ENCODE measurements around the gene ROBO2. TPM values are rescaled to one million over a fixed set of nuclear protein-coding genes. Genes with fewer than 3 reads are reported as not detected.
"Not testable (repeated sequence)": the region's sequence is repeated elsewhere in the genome, so short reads cannot be mapped to it uniquely, and the experiment has no call there.

The ROBO2 gene
- total and polyA plus RNA-seq, 2 experiments from 2014 or later: 1.5 to 7.8 TPM

GRCh38 chr3:77407441-77407840 lies 367.5 kb downstream of the ROBO2 start:
- Mint-ChIP-seq H3K36me3 (ENCODE audit: low read depth) (no peaks in the 10 kb centered on the region), H3K27me3 (ENCODE audit: insufficient read depth, low read depth, poor library complexity) (no peaks in the 10 kb centered on the region), H3K27ac (no peak overlapping the region), H3K4me1 (no peaks in the 10 kb centered on the region), H3K4me3 (no peak overlapping the region), H3K9me3 (no peaks in the 10 kb centered on the region)
- no peak for TF ChIP-seq ZNF462 (CRISPR knock-in tag; IDR thresholded peaks at IDR 0.05)
- no peak for TF ChIP-seq JUNB (IDR thresholded peaks at IDR 0.05; ENCODE audit: unreplicated experiment)
- Histone ChIP-seq H3K9me2 (ENCODE audit: insufficient read depth) (0 out of 2 replicates have a peak, but pooled peaks cover 6% of the 10 kb centered on the region), H3K4me2 (no peak overlapping the region), H2AFZ (no peak overlapping the region), H3K27ac (ENCODE audit: low read depth) (no peak overlapping the region), H3K79me2 (replicated peaks; ENCODE audit: insufficient read depth) (no peaks in the 10 kb centered on the region), H3K4me3 (no peak overlapping the region), H3K4me1 (ENCODE audit: insufficient read depth) (no peaks in the 10 kb centered on the region), H3F3A (replicated peaks; ENCODE audit: low read depth) (no peaks in the 10 kb centered on the region), H3K36me3 (ENCODE audit: insufficient read depth) (no peaks in the 10 kb centered on the region), H4K20me1 (replicated peaks; ENCODE audit: insufficient read depth) (no peaks in the 10 kb centered on the region), H3K27me3 (ENCODE audit: insufficient read depth) (no peaks in the 10 kb centered on the region)
- ATAC-seq: no peak
- no peak for DNase-seq (ENCODE audit: low spot score)

GRCh38 chr3:77410334-77410733 lies 370.4 kb downstream of the ROBO2 start:
- H3K36me3 Mint-ChIP-seq (ENCODE audit: low read depth); DNase-seq (ENCODE audit: low spot score); H2AFZ ChIP-seq; H3K4me3 Mint-ChIP-seq; H3K4me3 ChIP-seq; ATAC-seq; H3K27me3 ChIP-seq (ENCODE audit: insufficient read depth); H3K79me2 ChIP-seq (replicated peaks; ENCODE audit: insufficient read depth); H3K27ac Mint-ChIP-seq; H3K4me1 ChIP-seq (ENCODE audit: insufficient read depth); H3K9me3 Mint-ChIP-seq; H4K20me1 ChIP-seq (replicated peaks; ENCODE audit: insufficient read depth); H3K4me2 ChIP-seq; H3F3A ChIP-seq (replicated peaks; ENCODE audit: low read depth); H3K36me3 ChIP-seq (ENCODE audit: insufficient read depth); H3K4me1 Mint-ChIP-seq; H3K27ac ChIP-seq (ENCODE audit: low read depth); H3K27me3 Mint-ChIP-seq (ENCODE audit: insufficient read depth, low read depth, poor library complexity): not testable (repeated sequence)
- H3K9me2 ChIP-seq (ENCODE audit: insufficient read depth): 0 out of 2 replicates have a peak, but pooled peaks cover 12% of the 10 kb centered on the region
